ENCODE data around the gene NAXE.

NAXE gene

GRCh38 chr1:156643049-156643777, 51.6 kb downstream of the NAXE start:
- DNase-seq (ENCODE audit: insufficient read length, low spot score) (no peak), FAIRE-seq (no peak)

GRCh38 chr1:156643778-156644092, 52.2 kb downstream of the NAXE start:
- DNase-seq (ENCODE audit: insufficient read length, low spot score) (no peak), FAIRE-seq (no peak)
